VCaP (cell line): ENCODE measurements around the gene PLCE1.

ENCODE experiments used
- H3K27ac ChIP-seq: fragments of 450-650 bp; 2 replicates; pipeline ENCODE4 v1.5.1; 2017
- CTCF ChIP-seq: fragments of 450-650 bp; conservative IDR thresholded peaks from 2 replicates; pipeline ENCODE4 v1.5.1; 2017; ENCODE audit warnings: mild to moderate bottlenecking, moderate library complexity

Gene PLCE1

GRCh38 chr10:94010886-94011285, 17.2 kb downstream of the PLCE1 start:
- no peak overlapping the region for H3K27ac ChIP-seq
- no peak for TF ChIP-seq CTCF

GRCh38 chr10:94011296-94011695, 17.6 kb downstream of the PLCE1 start:
- no peak overlapping the region for H3K27ac ChIP-seq
- no peak for TF ChIP-seq CTCF

- no peak overlapping the region; the same call in 1 of the 2 replicates for H3K27ac ChIP-seq
- no peak for TF ChIP-seq CTCF
These were observed 19.1 kb downstream of the PLCE1 start for GRCh38 chr10:94012834-94013233.

- no peak for TF ChIP-seq CTCF
- no peak overlapping the region; the same call in 1 of the 2 replicates for H3K27ac ChIP-seq
These were observed 19.6 kb downstream of the PLCE1 start for GRCh38 chr10:94013331-94013760.

GRCh38 chr10:94014304-94014703, 20.6 kb downstream of the PLCE1 start:
- H3K27ac ChIP-seq = no peak overlapping the region
- no peak for TF ChIP-seq CTCF

GRCh38 chr10:94016727-94017714, 23.3 kb downstream of the PLCE1 start:
- no peak for TF ChIP-seq CTCF
- no peak overlapping the region for H3K27ac ChIP-seq

GRCh38 chr10:94018107-94018506, 24.4 kb downstream of the PLCE1 start:
- H3K27ac ChIP-seq = no peak overlapping the region
- TF ChIP-seq CTCF = no peak
